ENCODE data around the gene ITGA7. TPM values are rescaled to one million over a fixed set of nuclear protein-coding genes. Genes with fewer than 3 reads are reported as not detected.
"Not testable (repeated sequence)": the region's sequence is repeated elsewhere in the genome, so short reads cannot be mapped to it uniquely, and the experiment has no call there.

The ITGA7 gene
- total RNA-seq, 1 donor from 2014 or later = 26.5 TPM

DNA sequence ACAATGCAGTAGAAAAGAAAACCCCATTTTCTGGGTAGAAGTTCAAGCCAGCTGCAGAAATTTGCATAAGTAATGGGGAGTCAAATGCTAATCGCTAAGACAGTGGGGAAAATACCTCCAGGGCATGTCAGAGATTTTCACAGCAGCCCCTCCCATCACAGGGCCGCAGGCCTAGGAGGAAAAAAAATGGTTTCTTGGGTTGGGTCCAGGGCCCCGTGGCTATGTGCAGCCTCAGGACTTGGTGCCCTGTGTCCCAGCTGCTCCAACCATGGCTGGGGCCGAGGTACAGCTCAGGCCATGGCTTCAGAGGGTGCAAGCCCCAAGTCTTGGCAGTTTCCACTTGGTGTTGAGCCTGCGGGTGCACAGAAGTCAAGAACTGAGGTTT lies 56.4 kb downstream of the ITGA7 start:
- DNase-seq (ENCODE audit: low read depth) (no peak), FAIRE-seq (no peak)
- Histone ChIP-seq H3K27me3 (ENCODE audit: insufficient read depth, low read length) (no peaks in the 10 kb centered on the region), H3K4me1 (ENCODE audit: insufficient read depth, low read length) (peaks cover 2% of the 10 kb centered on the region), H3K9me3 (ENCODE audit: insufficient read depth, low read depth, low read length) (no peaks in the 10 kb centered on the region), H3K36me3 (ENCODE audit: insufficient read depth, low read length) (no peaks in the 10 kb centered on the region), H4K20me1 (ENCODE audit: insufficient read depth, low read length) (no peaks in the 10 kb centered on the region), H3K4me2 (ENCODE audit: low read length) (no peak overlapping the region), H3K4me3 (ENCODE audit: insufficient read depth, low read depth, low read length) (no peak overlapping the region), H3K27ac (ENCODE audit: low read depth, low read length) (no peak overlapping the region), H3K9ac (ENCODE audit: low read length) (no peak overlapping the region), H3K79me2 (ENCODE audit: insufficient read depth, low read length) (no peaks in the 10 kb centered on the region), H2AFZ (ENCODE audit: low read depth, low read length) (no peak overlapping the region)
- H3K4me1 Mint-ChIP-seq (ENCODE audit: low read depth, unreplicated experiment) = no peaks in the 10 kb centered on the region
- no peaks in the 10 kb centered on the region for H3K27me3 Mint-ChIP-seq (ENCODE audit: low read depth, unreplicated experiment)
- no peak for TF ChIP-seq CTCF (IDR thresholded peaks at IDR 0.05; ENCODE audit: insufficient read depth, low read depth, low read length)
- no peak for TF ChIP-seq EZH2 (IDR thresholded peaks at IDR 0.05; ENCODE audit: insufficient read depth, low read length)
- no peaks in the 10 kb centered on the region for H3K36me3 Mint-ChIP-seq (ENCODE audit: low read depth, unreplicated experiment)
- no peak overlapping the region for H3K27ac Mint-ChIP-seq (ENCODE audit: unreplicated experiment)
- peaks cover 6% of the 10 kb centered on the region for H3K9me3 Mint-ChIP-seq (ENCODE audit: unreplicated experiment)
- H3K4me3 Mint-ChIP-seq (ENCODE audit: unreplicated experiment) = no peak overlapping the region

DNA sequence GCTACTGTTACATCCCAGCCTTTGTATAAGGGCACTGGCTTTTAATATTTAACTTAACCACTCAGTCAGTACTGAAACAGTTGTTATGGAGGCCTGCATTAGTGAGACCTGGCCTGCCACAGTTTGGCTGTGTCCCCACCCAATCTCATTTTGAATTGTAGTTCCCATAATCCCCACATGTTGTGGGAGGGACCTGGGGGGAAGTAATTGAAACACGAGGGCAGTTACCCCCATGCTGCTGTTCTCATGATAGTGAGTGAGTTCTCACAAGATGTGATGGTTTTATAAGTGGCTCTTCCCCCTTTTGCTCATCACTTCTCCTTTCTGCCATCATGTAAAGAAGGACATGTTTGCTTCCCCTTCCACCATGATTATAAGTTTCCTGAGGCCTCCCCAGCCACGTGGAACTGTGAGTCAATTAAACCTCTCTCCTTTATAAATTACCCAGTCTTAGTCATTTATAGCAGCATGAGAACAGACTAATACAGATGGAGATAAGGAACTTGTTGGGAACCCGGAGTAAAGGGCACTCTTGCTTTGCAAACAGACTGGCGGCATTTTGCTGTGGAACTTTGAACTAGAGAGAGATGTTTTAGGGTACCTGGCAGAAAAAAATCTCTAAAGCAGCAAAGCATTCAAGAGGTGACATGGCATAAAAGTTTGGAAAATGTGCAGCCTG lies 56.9 kb downstream of the ITGA7 start:
- H3K4me1 ChIP-seq (ENCODE audit: insufficient read depth, low read length); H3K4me3 Mint-ChIP-seq (ENCODE audit: unreplicated experiment); DNase-seq (ENCODE audit: low read depth); H2AFZ ChIP-seq (ENCODE audit: low read depth, low read length); H3K79me2 ChIP-seq (ENCODE audit: insufficient read depth, low read length); H3K27me3 Mint-ChIP-seq (ENCODE audit: low read depth, unreplicated experiment); H3K27ac ChIP-seq (ENCODE audit: low read depth, low read length); H3K9me3 Mint-ChIP-seq (ENCODE audit: unreplicated experiment); FAIRE-seq; H3K9ac ChIP-seq (ENCODE audit: low read length); H3K27ac Mint-ChIP-seq (ENCODE audit: unreplicated experiment); H4K20me1 ChIP-seq (ENCODE audit: insufficient read depth, low read length); H3K4me2 ChIP-seq (ENCODE audit: low read length); H3K4me3 ChIP-seq (ENCODE audit: insufficient read depth, low read depth, low read length); H3K4me1 Mint-ChIP-seq (ENCODE audit: low read depth, unreplicated experiment); H3K27me3 ChIP-seq (ENCODE audit: insufficient read depth, low read length); H3K9me3 ChIP-seq (ENCODE audit: insufficient read depth, low read depth, low read length); H3K36me3 ChIP-seq (ENCODE audit: insufficient read depth, low read length); H3K36me3 Mint-ChIP-seq (ENCODE audit: low read depth, unreplicated experiment): not testable (repeated sequence)

DNA sequence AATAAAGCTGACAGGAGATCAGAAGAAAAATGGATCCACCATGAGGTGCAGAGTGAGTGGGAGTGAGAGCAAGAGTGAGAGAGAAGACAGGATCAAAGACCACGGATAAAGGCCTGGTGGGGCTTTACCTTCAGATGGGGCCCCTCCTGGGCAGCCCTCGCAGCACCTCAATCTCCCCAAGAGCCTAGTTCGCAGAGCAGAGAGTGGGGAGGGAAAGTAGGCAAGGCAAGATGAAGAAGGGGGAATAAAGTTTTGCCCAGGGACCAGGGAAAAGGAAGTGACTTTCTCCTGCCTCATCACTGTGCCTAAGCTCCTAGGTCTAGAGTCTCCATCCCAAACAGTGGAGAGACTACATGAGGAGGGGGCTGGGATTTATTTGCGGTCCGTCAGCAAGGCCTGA lies 60.7 kb downstream of the ITGA7 start:
- no peaks in the 10 kb centered on the region for H3K4me1 Mint-ChIP-seq (ENCODE audit: low read depth, unreplicated experiment)
- Histone ChIP-seq H3K4me1 (ENCODE audit: insufficient read depth, low read length) (peaks cover 2% of the 10 kb centered on the region), H3K27me3 (ENCODE audit: insufficient read depth, low read length) (no peaks in the 10 kb centered on the region), H3K36me3 (ENCODE audit: insufficient read depth, low read length) (no peaks in the 10 kb centered on the region), H4K20me1 (ENCODE audit: insufficient read depth, low read length) (no peaks in the 10 kb centered on the region), H3K79me2 (ENCODE audit: insufficient read depth, low read length) (no peaks in the 10 kb centered on the region), H3K4me3 (ENCODE audit: insufficient read depth, low read depth, low read length) (no peak overlapping the region), H3K27ac (ENCODE audit: low read depth, low read length) (no peak overlapping the region), H3K9ac (ENCODE audit: low read length) (no peak overlapping the region), H2AFZ (ENCODE audit: low read depth, low read length) (no peak overlapping the region), H3K9me3 (ENCODE audit: insufficient read depth, low read depth, low read length) (no peaks in the 10 kb centered on the region), H3K4me2 (ENCODE audit: low read length) (no peak overlapping the region)
- H3K36me3 Mint-ChIP-seq (ENCODE audit: low read depth, unreplicated experiment) = no peaks in the 10 kb centered on the region
- peaks cover 13% of the 10 kb centered on the region for H3K27me3 Mint-ChIP-seq (ENCODE audit: low read depth, unreplicated experiment)
- FAIRE-seq (no peak), DNase-seq (ENCODE audit: low read depth) (no peak)
- H3K9me3 Mint-ChIP-seq (ENCODE audit: unreplicated experiment) = peaks cover 10% of the 10 kb centered on the region
- no peak overlapping the region for H3K27ac Mint-ChIP-seq (ENCODE audit: unreplicated experiment)
- no peak overlapping the region for H3K4me3 Mint-ChIP-seq (ENCODE audit: unreplicated experiment)
- TF ChIP-seq EZH2 (IDR thresholded peaks at IDR 0.05; ENCODE audit: insufficient read depth, low read length) = no peak
- no peak for TF ChIP-seq CTCF (IDR thresholded peaks at IDR 0.05; ENCODE audit: insufficient read depth, low read depth, low read length)

Data from astrocyte (in vitro differentiated cells and primary cell).